T-helper 1 cell treated with Interleukin-12 subunit alpha and Interleukin-12 subunit beta and Interleukin-4 antibody, amounts not matched to agents 30 μg/mL and 1 μg/mL, for 36 hours (primary cell): ENCODE data around the gene SLC2A4RG.

Experiments used
- H3K27ac Mint-ChIP-seq: one replicate; pipeline ENCODE4 v1.8.0; 2021; ENCODE audit warnings: mild to moderate bottlenecking, mixed read lengths
- H3K27me3 Mint-ChIP-seq: one replicate; pipeline ENCODE4 v1.8.0; 2021; ENCODE audit warnings: low read depth, mixed read lengths
- H3K36me3 Mint-ChIP-seq: one replicate; pipeline ENCODE4 v1.8.0; 2021; ENCODE audit warnings: low read depth, mixed read lengths
- H3K4me1 Mint-ChIP-seq: one replicate; pipeline ENCODE4 v1.8.0; 2021; ENCODE audit warnings: low read depth, mixed read lengths
- H3K4me3 Mint-ChIP-seq: one replicate; pipeline ENCODE4 v1.8.0; 2021; ENCODE audit warnings: mild to moderate bottlenecking, moderate library complexity, mixed read lengths
- H3K9me3 Mint-ChIP-seq: one replicate; pipeline ENCODE4 v1.8.0; 2021; ENCODE audit warnings: mixed read lengths

Gene SLC2A4RG, protein sequence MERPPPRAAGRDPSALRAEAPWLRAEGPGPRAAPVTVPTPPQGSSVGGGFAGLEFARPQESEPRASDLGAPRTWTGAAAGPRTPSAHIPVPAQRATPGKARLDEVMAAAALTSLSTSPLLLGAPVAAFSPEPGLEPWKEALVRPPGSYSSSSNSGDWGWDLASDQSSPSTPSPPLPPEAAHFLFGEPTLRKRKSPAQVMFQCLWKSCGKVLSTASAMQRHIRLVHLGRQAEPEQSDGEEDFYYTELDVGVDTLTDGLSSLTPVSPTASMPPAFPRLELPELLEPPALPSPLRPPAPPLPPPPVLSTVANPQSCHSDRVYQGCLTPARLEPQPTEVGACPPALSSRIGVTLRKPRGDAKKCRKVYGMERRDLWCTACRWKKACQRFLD

DNA sequence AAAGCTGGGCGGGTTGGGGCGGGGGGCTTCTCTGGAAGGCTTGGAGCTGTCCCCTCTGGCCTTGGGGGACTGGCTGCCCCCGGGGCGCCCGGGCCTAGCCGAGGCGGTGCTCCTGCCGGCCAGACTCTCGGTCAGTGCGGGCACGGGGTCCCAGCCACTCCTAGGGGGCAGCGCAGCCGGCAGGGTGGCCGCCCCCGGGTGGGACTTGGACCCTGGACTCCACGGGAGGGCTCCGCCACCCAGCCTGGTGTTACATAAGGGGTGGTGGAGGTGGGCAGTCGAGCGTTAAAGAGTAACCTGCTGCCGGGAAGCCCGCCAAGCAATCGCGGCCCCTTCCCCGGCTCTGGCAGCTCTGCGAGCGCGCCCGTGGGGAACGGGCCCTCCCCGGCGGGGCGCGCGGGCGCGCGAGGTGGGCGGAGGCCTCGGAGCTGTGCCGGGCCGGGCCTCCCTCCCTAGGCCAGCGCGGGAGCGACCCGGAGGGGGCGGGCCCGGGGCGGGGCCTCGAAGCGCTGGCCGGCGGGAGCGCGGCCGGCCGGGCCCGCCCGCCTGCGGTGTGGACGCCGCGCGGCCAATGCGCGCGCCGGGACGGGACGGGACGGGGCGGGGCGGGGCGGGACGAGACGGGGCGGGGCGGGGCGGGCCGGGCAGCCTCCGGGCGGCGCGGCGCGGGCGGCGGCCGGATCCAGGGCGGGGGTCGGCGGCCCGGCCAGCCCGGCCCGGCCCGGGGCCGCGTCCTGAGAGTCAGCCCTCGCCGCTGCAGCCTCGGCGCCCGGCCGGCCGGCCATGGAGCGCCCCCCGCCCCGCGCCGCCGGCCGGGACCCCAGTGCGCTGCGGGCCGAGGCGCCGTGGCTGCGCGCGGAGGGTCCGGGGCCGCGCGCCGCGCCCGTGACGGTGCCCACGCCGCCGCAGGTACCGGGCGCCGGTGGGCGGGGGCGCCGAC, at the start of gene SLC2A4RG:
Gene SLC2A4RG, plus strand, starts transcription at position 647 of the 940 bp plus-strand sequence. Its CDS starts 137 bp downstream, at position 784.
- no peak within 1 kb of the TSS for H3K27ac Mint-ChIP-seq
- H3K36me3 Mint-ChIP-seq = no peaks in the 10 kb centered on the region
- peak within 1 kb of the TSS; percentile 31 for H3K4me3 Mint-ChIP-seq
- H3K9me3 Mint-ChIP-seq = no peaks in the 10 kb centered on the region
- H3K4me1 Mint-ChIP-seq = peaks cover 9% of the 10 kb centered on the region
- no peaks in the 10 kb centered on the region for H3K27me3 Mint-ChIP-seq

GRCh38 chr20:63690003-63690897, 49.3 kb upstream of the SLC2A4RG start:
- Mint-ChIP-seq H3K27me3 (no peaks in the 10 kb centered on the region), H3K4me3 (no peak overlapping the region), H3K4me1 (peaks cover 4% of the 10 kb centered on the region), H3K36me3 (peaks cover 5% of the 10 kb centered on the region), H3K9me3 (no peaks in the 10 kb centered on the region), H3K27ac (no peak overlapping the region)

DNA sequence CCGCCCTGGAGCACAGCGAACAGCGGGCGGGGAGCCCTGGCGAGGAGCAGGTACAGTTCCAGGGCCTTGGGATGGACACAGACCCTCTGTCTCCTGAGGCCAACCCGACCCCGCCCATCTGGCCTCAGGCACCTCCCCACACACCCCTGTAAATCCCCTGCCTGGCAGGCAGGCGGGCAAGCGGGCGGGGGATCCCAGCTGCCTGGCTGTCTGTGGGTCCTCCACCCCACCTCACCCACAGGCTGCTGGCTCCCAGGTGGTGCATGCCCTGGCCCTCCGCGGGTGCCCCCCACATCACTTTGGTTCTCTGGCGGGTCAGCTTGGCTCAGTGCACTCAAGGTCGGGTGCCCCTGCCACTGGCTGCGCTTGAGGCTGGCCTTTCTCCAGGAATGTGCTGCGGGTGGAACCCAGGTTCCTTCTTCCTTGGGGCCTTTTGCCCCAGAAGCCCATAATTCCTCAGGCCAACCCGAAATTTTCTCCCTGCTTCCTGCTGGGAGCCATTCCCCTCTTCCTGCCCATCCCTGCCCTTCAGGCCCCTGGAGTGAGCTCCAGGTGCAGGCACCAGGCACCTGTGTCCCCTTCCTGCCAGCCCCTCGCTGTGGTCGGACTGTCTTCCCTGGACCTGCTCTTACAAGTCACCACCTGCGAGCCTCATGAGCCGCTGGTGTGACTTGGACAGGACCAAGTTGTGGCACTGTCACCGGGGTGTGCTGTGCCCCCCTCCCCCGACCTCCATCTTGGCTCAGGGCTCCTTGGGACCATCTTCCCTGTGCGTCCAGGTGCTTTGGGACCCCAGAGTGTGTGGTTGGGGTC, 48.5 kb upstream of the SLC2A4RG start:
- no peaks in the 10 kb centered on the region for H3K27me3 Mint-ChIP-seq

GRCh38 chr20:63691711-63692435, 47.7 kb upstream of the SLC2A4RG start:
- no peaks in the 10 kb centered on the region for H3K27me3 Mint-ChIP-seq
- peaks cover 5% of the 10 kb centered on the region for H3K36me3 Mint-ChIP-seq
- peaks cover 2% of the 10 kb centered on the region for H3K4me1 Mint-ChIP-seq
- H3K9me3 Mint-ChIP-seq = no peaks in the 10 kb centered on the region
- H3K27ac Mint-ChIP-seq = peak overlapping the region; percentile 45
- no peak overlapping the region for H3K4me3 Mint-ChIP-seq

More for the DNA sequence above, 48.5 kb upstream of the SLC2A4RG start:
- no peak overlapping the region for H3K4me3 Mint-ChIP-seq
- H3K9me3 Mint-ChIP-seq = no peaks in the 10 kb centered on the region
- H3K27ac Mint-ChIP-seq = peak overlapping the region; percentile 45
- H3K4me1 Mint-ChIP-seq = peaks cover 4% of the 10 kb centered on the region
- peaks cover 5% of the 10 kb centered on the region for H3K36me3 Mint-ChIP-seq

GRCh38 chr20:63692436-63693082, 47.0 kb upstream of the SLC2A4RG start:
- H3K4me1 Mint-ChIP-seq = no peaks in the 10 kb centered on the region
- no peak overlapping the region for H3K4me3 Mint-ChIP-seq

GRCh38 chr20:63693083-63693732, 46.4 kb upstream of the SLC2A4RG start:
- Mint-ChIP-seq H3K36me3 (peaks cover 5% of the 10 kb centered on the region), H3K4me3 (no peak overlapping the region), H3K27me3 (no peaks in the 10 kb centered on the region), H3K9me3 (no peaks in the 10 kb centered on the region), H3K4me1 (no peaks in the 10 kb centered on the region), H3K27ac (no peak overlapping the region)

More at GRCh38 chr20:63692436-63693082, 47.0 kb upstream of the SLC2A4RG start:
- Mint-ChIP-seq H3K36me3 (peaks cover 5% of the 10 kb centered on the region), H3K27ac (peak overlapping the region; percentile 68), H3K27me3 (no peaks in the 10 kb centered on the region), H3K9me3 (no peaks in the 10 kb centered on the region)

GRCh38 chr20:63693733-63694583, 45.6 kb upstream of the SLC2A4RG start:
- no peaks in the 10 kb centered on the region for H3K4me1 Mint-ChIP-seq
- no peaks in the 10 kb centered on the region for H3K27me3 Mint-ChIP-seq
- H3K9me3 Mint-ChIP-seq = no peaks in the 10 kb centered on the region
- peak overlapping the region; percentile 14 for H3K4me3 Mint-ChIP-seq
- peaks cover 5% of the 10 kb centered on the region for H3K36me3 Mint-ChIP-seq
- H3K27ac Mint-ChIP-seq = peak overlapping the region; percentile 68

- Mint-ChIP-seq H3K4me1 (no peaks in the 10 kb centered on the region), H3K9me3 (no peaks in the 10 kb centered on the region), H3K36me3 (peaks cover 5% of the 10 kb centered on the region), H3K27me3 (no peaks in the 10 kb centered on the region), H3K4me3 (no peak overlapping the region), H3K27ac (no peak overlapping the region)
Measured at GRCh38 chr20:63694584-63695423, 44.8 kb upstream of the SLC2A4RG start.

DNA sequence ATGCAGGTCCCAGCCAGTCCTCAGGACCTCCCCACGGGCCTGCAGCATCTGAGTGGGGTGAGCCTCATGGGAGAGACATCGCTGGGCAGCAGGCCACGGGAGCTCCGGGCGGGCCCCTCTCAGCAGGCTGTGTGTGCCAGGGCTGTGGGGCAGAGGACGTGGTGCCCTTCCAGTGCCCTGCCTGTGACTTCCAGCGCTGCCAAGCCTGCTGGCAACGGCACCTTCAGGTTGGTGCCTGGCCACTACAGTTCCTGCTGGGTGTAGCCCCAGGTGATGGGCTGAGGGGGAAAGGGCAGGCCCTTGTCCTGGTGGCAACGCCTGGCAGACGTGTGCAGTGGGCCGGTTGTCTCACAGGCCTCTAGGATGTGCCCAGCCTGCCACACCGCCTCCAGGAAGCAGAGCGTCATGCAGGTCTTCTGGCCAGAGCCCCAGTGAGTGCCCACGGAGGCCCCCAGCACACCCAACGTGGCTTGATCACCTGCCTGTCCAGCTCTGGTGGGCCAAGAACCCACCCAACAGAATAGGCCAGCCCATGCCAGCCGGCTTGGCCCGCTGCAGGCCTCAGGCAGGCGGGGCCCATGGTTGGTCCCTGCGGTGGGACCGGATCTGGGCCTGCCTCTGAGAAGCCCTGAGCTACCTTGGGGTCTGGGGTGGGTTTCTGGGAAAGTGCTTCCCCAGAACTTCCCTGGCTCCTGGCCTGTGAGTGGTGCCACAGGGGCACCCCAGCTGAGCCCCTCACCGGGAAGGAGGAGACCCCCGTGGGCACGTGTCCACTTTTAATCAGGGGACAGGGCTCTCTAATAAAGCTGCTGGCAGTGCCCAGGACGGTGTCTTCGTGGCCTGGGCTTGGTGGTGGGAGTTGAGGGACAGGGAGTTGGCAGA, 43.9 kb upstream of the SLC2A4RG start:
- Mint-ChIP-seq H3K36me3 (peaks cover 5% of the 10 kb centered on the region), H3K27me3 (no peaks in the 10 kb centered on the region), H3K4me3 (no peak overlapping the region), H3K27ac (no peak overlapping the region), H3K9me3 (no peaks in the 10 kb centered on the region), H3K4me1 (no peaks in the 10 kb centered on the region)

- peaks cover 5% of the 10 kb centered on the region for H3K36me3 Mint-ChIP-seq
- H3K4me1 Mint-ChIP-seq = no peaks in the 10 kb centered on the region
- no peaks in the 10 kb centered on the region for H3K27me3 Mint-ChIP-seq
- H3K27ac Mint-ChIP-seq = no peak overlapping the region
- no peak overlapping the region for H3K4me3 Mint-ChIP-seq
- no peaks in the 10 kb centered on the region for H3K9me3 Mint-ChIP-seq
Measured at GRCh38 chr20:63696306-63696627, 43.3 kb upstream of the SLC2A4RG start.
